Activated gamma-delta T cell treated with anti-CD3 and anti-CD28 coated beads, Interleukin-2, amount 50 U/mL, for 16 hours (primary cell): ENCODE measurements around the gene ZNF451.

Experiments
- DNase-seq: peaks from one replicate; pipeline ENCODE4 v3.0.0-alpha.2; 2020; ENCODE audit warnings: low read depth

Gene ZNF451

GRCh38 chr6:57159127-57159526 lies 69.1 kb downstream of the ZNF451 start:
- no peak for DNase-seq

- no peak for DNase-seq
These were observed 72.0 kb downstream of the ZNF451 start for GRCh38 chr6:57162028-57162427.

- no peak for DNase-seq
These were observed 72.5 kb downstream of the ZNF451 start for GRCh38 chr6:57162516-57162915.

- no peak for DNase-seq
These were observed 74.0 kb downstream of the ZNF451 start for GRCh38 chr6:57163956-57164355.

- no peak for DNase-seq
These were observed 75.1 kb downstream of the ZNF451 start for GRCh38 chr6:57165080-57165479.

GRCh38 chr6:57172136-57173055 lies 82.4 kb downstream of the ZNF451 start, which contains the start of gene BAG2:
Gene BAG2, plus strand, starts transcription at chr6:57172326. Its CDS starts 372 bp downstream, at chr6:57172698.
- peak; percentile 85 for DNase-seq

- no peak for DNase-seq
These were observed 83.3 kb downstream of the ZNF451 start for GRCh38 chr6:57173056-57173885.

GRCh38 chr6:57173886-57174510 lies 84.0 kb downstream of the ZNF451 start:
- DNase-seq, result no peak

GRCh38 chr6:57174511-57174907 lies 84.5 kb downstream of the ZNF451 start:
- no peak for DNase-seq

- DNase-seq, result no peak
These were observed 87.7 kb downstream of the ZNF451 start for GRCh38 chr6:57177545-57178265.

GRCh38 chr6:57180596-57180995 lies 90.6 kb downstream of the ZNF451 start:
- no peak for DNase-seq

GRCh38 chr6:57182017-57182432 lies 92.0 kb downstream of the ZNF451 start:
- no peak for DNase-seq

GRCh38 chr6:57183336-57183735 lies 93.3 kb downstream of the ZNF451 start:
- DNase-seq, result no peak

- DNase-seq, result no peak
These were observed 100.2 kb downstream of the ZNF451 start for GRCh38 chr6:57190140-57190539.

GRCh38 chr6:57193177-57193576 lies 103.2 kb downstream of the ZNF451 start:
- no peak for DNase-seq

- no peak for DNase-seq
These were observed 105.5 kb downstream of the ZNF451 start for GRCh38 chr6:57195457-57195856.

- DNase-seq, result no peak
These were observed 109.1 kb downstream of the ZNF451 start for GRCh38 chr6:57198926-57199636.

- no peak for DNase-seq
These were observed 111.7 kb downstream of the ZNF451 start for GRCh38 chr6:57201718-57202117.

GRCh38 chr6:57205550-57206328 lies 115.8 kb downstream of the ZNF451 start:
- no peak for DNase-seq

- DNase-seq, result no peak
These were observed 117.2 kb downstream of the ZNF451 start for GRCh38 chr6:57207141-57207540.
